ENCODE data around the gene RAB5B. TPM values are rescaled to one million over a fixed set of nuclear protein-coding genes. Genes with fewer than 3 reads are reported as not detected.
A peak's percentile ranks its signal among the peaks of the same experiment; 100 is the strongest.
"Not testable (repeated sequence)": the region's sequence is repeated elsewhere in the genome, so short reads cannot be mapped to it uniquely, and the experiment has no call there.

The RAB5B gene
- total RNA-seq, 2 experiments from 2014 or later, result 21.6 to 47.2 TPM

- Histone ChIP-seq H3K36me3 (ENCODE audit: insufficient read depth, low read length) (peaks cover 36% of the 10 kb centered on the region), H3K79me2 (ENCODE audit: insufficient read depth, low read depth, low read length) (peaks cover 21% of the 10 kb centered on the region; the same call in 1 of the 2 replicates), H3K4me1 (ENCODE audit: insufficient read depth, low read length, poor library complexity, severe bottlenecking) (peaks cover 37% of the 10 kb centered on the region), H2AFZ (ENCODE audit: low read length) (no peak overlapping the region), H3K27ac (ENCODE audit: low read depth, low read length, poor library complexity, severe bottlenecking) (no peak overlapping the region), H3K4me3 (ENCODE audit: low read depth, low read length, poor library complexity, severe bottlenecking) (no peak overlapping the region), H3K9me2 (ENCODE audit: insufficient read depth, low read length) (no peaks in the 10 kb centered on the region), H4K20me1 (ENCODE audit: insufficient read depth, low read length) (no peaks in the 10 kb centered on the region), H3K4me2 (ENCODE audit: low read length) (no peak overlapping the region), H3K9me3 (ENCODE audit: low read length) (no peaks in the 10 kb centered on the region)
- no TSS peak for BruUV-seq (replicated peaks)
- intact Hi-C loops (cut with micrococcal nuclease; ENCODE audit: unreplicated experiment), result no loop called here
- ChIA-PET POLR2A (interaction anchor here (0.8 kb wide), 1 partner anchor 17 kb away, joined by 9 read pairs; no protein-coding TSS in a partner anchor), CTCF (ENCODE audit: unreplicated experiment) (no interaction called here)
- no peak for DNase-seq (ENCODE audit: low spot score)
- TF ChIP-seq EZH2phosphoT487 (IDR thresholded peaks at IDR 0.05; ENCODE audit: borderline replicate concordance, low read depth, low read length) (no peak), CTCF (conservative IDR thresholded peaks at IDR 0.05; ENCODE audit: low read length) (no peak)
These were observed 5.2 kb downstream of the RAB5B start for GRCh38 chr12:55979069-55979468.

- DNase-seq (ENCODE audit: low spot score); H2AFZ ChIP-seq (ENCODE audit: low read length); BruUV-seq (replicated peaks); H3K9me2 ChIP-seq (ENCODE audit: insufficient read depth, low read length); intact Hi-C loops (cut with micrococcal nuclease; ENCODE audit: unreplicated experiment); H3K4me3 ChIP-seq (ENCODE audit: low read depth, low read length, poor library complexity, severe bottlenecking); H4K20me1 ChIP-seq (ENCODE audit: insufficient read depth, low read length); H3K79me2 ChIP-seq (ENCODE audit: insufficient read depth, low read depth, low read length); H3K9me3 ChIP-seq (ENCODE audit: low read length): not testable (repeated sequence)
- CTCF ChIA-PET (ENCODE audit: unreplicated experiment), result interaction anchor here (0.7 to 1.1 kb wide), 2 partner anchors 62 to 244 kb away, joined by 3 to 4 read pairs; no protein-coding TSS in a partner anchor
- peaks cover 28% of the 10 kb centered on the region for H3K36me3 ChIP-seq (ENCODE audit: insufficient read depth, low read length)
- H3K27ac ChIP-seq (ENCODE audit: low read depth, low read length, poor library complexity, severe bottlenecking), result peak overlapping the region; percentile 46
- POLR2A ChIA-PET, result interaction anchor here (0.6 to 4.2 kb wide), 12 partner anchors 8 to 1646 kb away, joined by 3 to 32 read pairs (median 4); partner anchors contain the start of genes ORMDL2, RAB5B, RNF41 and SARNP
- peaks cover 28% of the 10 kb centered on the region for H3K4me1 ChIP-seq (ENCODE audit: insufficient read depth, low read length, poor library complexity, severe bottlenecking)
- 0 out of 2 replicates have a peak overlapping the region, but pooled peaks have one; percentile 63 for H3K4me2 ChIP-seq (ENCODE audit: low read length)
These were observed 8.0 kb downstream of the RAB5B start for GRCh38 chr12:55981882-55982281.

GRCh38 chr12:55982319-55982936 lies 8.6 kb downstream of the RAB5B start:
- Histone ChIP-seq H2AFZ (ENCODE audit: low read length) (no peak overlapping the region), H3K36me3 (ENCODE audit: insufficient read depth, low read length) (peaks cover 28% of the 10 kb centered on the region), H4K20me1 (ENCODE audit: insufficient read depth, low read length) (no peaks in the 10 kb centered on the region), H3K9me2 (ENCODE audit: insufficient read depth, low read length) (no peaks in the 10 kb centered on the region), H3K4me2 (ENCODE audit: low read length) (peak overlapping the region; percentile 63), H3K9me3 (ENCODE audit: low read length) (no peaks in the 10 kb centered on the region), H3K27ac (ENCODE audit: low read depth, low read length, poor library complexity, severe bottlenecking) (peak overlapping the region; percentile 46), H3K4me1 (ENCODE audit: insufficient read depth, low read length, poor library complexity, severe bottlenecking) (peaks cover 28% of the 10 kb centered on the region), H3K79me2 (ENCODE audit: insufficient read depth, low read depth, low read length) (no peaks in the 10 kb centered on the region), H3K4me3 (ENCODE audit: low read depth, low read length, poor library complexity, severe bottlenecking) (no peak overlapping the region)
- TF ChIP-seq EZH2phosphoT487 (IDR thresholded peaks at IDR 0.05; ENCODE audit: borderline replicate concordance, low read depth, low read length) (no peak), CTCF (conservative IDR thresholded peaks at IDR 0.05; ENCODE audit: low read length) (no peak)
- no TSS peak for BruUV-seq (replicated peaks)
- CTCF ChIA-PET (ENCODE audit: unreplicated experiment), result interaction anchor here (0.5 to 1.1 kb wide), 4 partner anchors 29 to 244 kb away, joined by 3 to 9 read pairs (median 4); no protein-coding TSS in a partner anchor
- POLR2A ChIA-PET, result interaction anchor here (0.6 to 4.2 kb wide), 16 partner anchors 8 to 1647 kb away, joined by 3 to 32 read pairs (median 4); partner anchors contain the start of genes ORMDL2, RAB5B and SARNP
- intact Hi-C loops (cut with micrococcal nuclease; ENCODE audit: unreplicated experiment), result no loop called here
- peak; percentile 78 for DNase-seq (ENCODE audit: low spot score)

All from OCI-LY7 (cell line).